K562 (cell line): ENCODE data around the gene NACAD. TPM values are rescaled to one million over a fixed set of nuclear protein-coding genes. Genes with fewer than 3 reads are reported as not detected.

Experiments used
- ATAC-seq: fragments of 200-7000 bp; cut with Tn5 transposase; 3 replicates; pipeline ENCODE4 v1.9.1; 2020; ENCODE audit warnings: moderate library complexity
- BruUV-seq: library from RNA; stranded (reverse); fragments of 400-500 nt; replicated peaks from 2 replicates; lab custom pipeline; 2021; lab: Mats Ljungman, UMichigan
- CTCF ChIA-PET: fragments of 300-600 bp; formaldehyde crosslinking; extraction: SDS; loops from one replicate; lab custom pipeline; 2021; ENCODE audit warnings: low intra/inter-chr PET ratio; lab: Yijun Ruan, JAX
- POLR2A ChIA-PET: fragments of 300-600, 350-650 bp; sonication (Branson Sonifier 250); formaldehyde crosslinking; extraction: SDS; loops from one replicate; lab custom pipeline; 2021; ENCODE audit warnings: antibody characterized with exemption, inconsistent platforms; lab: Yijun Ruan, JAX
- DNase-seq, 4 experiments: peaks; one replicate each; pipeline versions ENCODE4 v3.0.0 to v3.0.0-alpha.2; 2011 to 2018; ENCODE audit warnings: low spot score in 3 of 4, mixed read lengths in 3 of 4; ENCODE audit errors: extremely low read depth in 1 of 4
- FAIRE-seq: peaks from 2 replicates; lab custom pipeline; 2011; peaks lifted over from hg19 to GRCh38; lab: Jason Lieb, UNC
- H2AFZ ChIP-seq: 2 replicates; pipeline ENCODE4 v1.6.0; 2011; ENCODE audit warnings: low read depth, low read length, control low read depth, inconsistent platforms
- H3K27ac ChIP-seq: fragments of 200-600 bp; 3 replicates; pipeline ENCODE4 v1.8.0; 2011; ENCODE audit warnings: low read depth, mild to moderate bottlenecking, control low read depth, inconsistent platforms, low read length, moderate library complexity, mixed read lengths; ENCODE audit errors: extremely low read depth
- H3K27me3 ChIP-seq, 2 experiments: fragments of 300-600 bp in 1 of 2; 2 replicates in 1 of 2; 3 replicates in 1 of 2; pipeline versions ENCODE4 v1.6.0 to v1.8.0; 2011; ENCODE audit warnings: inconsistent platforms in 2 of 2, low read length in 2 of 2, mild to moderate bottlenecking in 1 of 2, mixed read lengths in 1 of 2, moderate library complexity in 1 of 2; ENCODE audit not compliant: control insufficient read depth in 2 of 2, insufficient read depth in 2 of 2
- H3K36me3 ChIP-seq: fragments of 300-600 bp; 3 replicates; pipeline ENCODE4 v1.8.0; 2011; ENCODE audit warnings: mild to moderate bottlenecking, low read length, inconsistent platforms; ENCODE audit not compliant: control insufficient read depth, insufficient read depth
- H3K4me1 ChIP-seq, 2 experiments: fragments of 200-600 bp in 1 of 2; replicated peaks in 1 of 2; 2 replicates in 1 of 2; 3 replicates in 1 of 2; pipeline versions ENCODE4 v1.5.1 to v1.8.0; 2011; ENCODE audit warnings: inconsistent platforms in 2 of 2, low read length in 2 of 2, mild to moderate bottlenecking in 1 of 2, mixed read lengths in 1 of 2, moderate library complexity in 1 of 2; ENCODE audit not compliant: control insufficient read depth in 2 of 2, insufficient read depth in 2 of 2
- H3K4me2 ChIP-seq: 2 replicates; pipeline ENCODE4 v1.6.1; 2011; ENCODE audit warnings: low read length, control low read depth, inconsistent platforms, mixed read lengths; ENCODE audit not compliant: insufficient read depth
- H3K4me3 ChIP-seq: fragments of 200-600 bp; sonication (generic), shearing (Covaris generic); 2 replicates; pipeline ENCODE4 v1.5.1; 2016; ENCODE audit warnings: control low read depth, inconsistent platforms
- H3K79me2 ChIP-seq: fragments of 200-600 bp; 3 replicates; pipeline ENCODE4 v1.8.0; 2011; ENCODE audit warnings: low read length, inconsistent platforms; ENCODE audit not compliant: control insufficient read depth, insufficient read depth
- H3K9ac ChIP-seq, 2 experiments: 2 replicates each; pipeline versions ENCODE4 v1.6.0 to v1.6.1; 2011; ENCODE audit warnings: low read depth in 2 of 2, low read length in 2 of 2, control low read depth in 1 of 2, inconsistent platforms in 1 of 2, mild to moderate bottlenecking in 1 of 2, mixed read lengths in 1 of 2; ENCODE audit not compliant: insufficient read depth in 1 of 2
- H3K9me1 ChIP-seq: one replicate; pipeline ENCODE4 v1.6.0; 2011; ENCODE audit warnings: inconsistent platforms, mild to moderate bottlenecking, low read length, moderate library complexity; ENCODE audit not compliant: control insufficient read depth, insufficient read depth
- H3K9me3 ChIP-seq: replicated peaks from 2 replicates; pipeline ENCODE4 v1.5.1; 2011; ENCODE audit warnings: low read depth, low read length, inconsistent platforms; ENCODE audit not compliant: control insufficient read depth, insufficient read depth
- H4K20me1 ChIP-seq: replicated peaks from 2 replicates; pipeline ENCODE4 v1.6.1; 2011; ENCODE audit warnings: low read length, inconsistent platforms, mixed read lengths; ENCODE audit not compliant: control insufficient read depth, insufficient read depth
- CBFA2T2 ChIP-seq: fragments of 450-650 bp; conservative IDR thresholded peaks from 2 replicates; pipeline ENCODE4 v1.6.1; 2017; ENCODE audit warnings: mild to moderate bottlenecking
- CBFA2T3 ChIP-seq: fragments of 450-650 bp; IDR thresholded peaks from 2 replicates; pipeline ENCODE4 v1.6.1; 2017
- CEBPB ChIP-seq: fragments of 450-650 bp; IDR thresholded peaks from 2 replicates; pipeline ENCODE4 v1.6.1; 2016; ENCODE audit warnings: missing genetic modification characterization, missing compliant biosample characterization
- EGR1 ChIP-seq: fragments of 450-650 bp; conservative IDR thresholded peaks from 2 replicates; pipeline ENCODE4 v1.6.1; 2017; ENCODE audit warnings: mild to moderate bottlenecking
- FOXM1 ChIP-seq, 2 experiments: fragments of 450-650 bp in 1 of 2; sonication (generic) in 1 of 2; formaldehyde crosslinking in 1 of 2; IDR thresholded peaks; 2 replicates each; pipeline versions ENCODE4 v1.6.1 to v1.9.0; 2017 to 2022; ENCODE audit warnings: low read depth in 2 of 2, mild to moderate bottlenecking in 2 of 2, missing genetic modification reagents in 1 of 2, moderate library complexity in 1 of 2
- ILF3 ChIP-seq: fragments of 450-650 bp; IDR thresholded peaks from 2 replicates; pipeline ENCODE4 v1.6.1; 2018; ENCODE audit warnings: antibody characterized with exemption, mild to moderate bottlenecking, moderate library complexity, borderline replicate concordance
- NBN ChIP-seq: fragments of 450-650 bp; IDR thresholded peaks from 2 replicates; pipeline ENCODE4 v1.6.1; 2016; ENCODE audit warnings: low read depth, mild to moderate bottlenecking
- RAD51 ChIP-seq: fragments of 450-650 bp; IDR thresholded peaks from 2 replicates; pipeline ENCODE4 v1.7.1; 2016; ENCODE audit warnings: low read depth, mild to moderate bottlenecking, borderline replicate concordance
- SMARCE1 ChIP-seq: fragments of 450-650 bp; IDR thresholded peaks from 2 replicates; pipeline ENCODE4 v1.7.1; 2016; ENCODE audit warnings: mild to moderate bottlenecking
- SP2 ChIP-seq: IDR thresholded peaks from 2 replicates; pipeline ENCODE4 v1.6.1; 2011; ENCODE audit warnings: mild to moderate bottlenecking, low read depth, low read length, moderate library complexity; ENCODE audit not compliant: poor library complexity, severe bottlenecking; ENCODE audit errors: extremely low read depth
- ZKSCAN1 ChIP-seq: fragments of 150-350 bp; IDR thresholded peaks from 2 replicates; pipeline ENCODE4 v1.6.1; 2016; ENCODE audit warnings: low read depth, low read length
- ZNF41 ChIP-seq: fragments of 250-450 bp; sonication (Bioruptor Pico); conservative IDR thresholded peaks from 2 replicates; pipeline ENCODE4 v1.4.0; 2020; ENCODE audit warnings: mild to moderate bottlenecking
- WGBS: fragments of 100-300 bp; shearing (Covaris generic); methylation state at CpG from one replicate; pipeline ENCODE4 v1.1.6; 2016; ENCODE audit warnings: low coverage, mixed read lengths; ENCODE audit not compliant: insufficient coverage; ENCODE audit errors: missing lambda C conversion rate; 5-methylcytosine and 5-hydroxymethylcytosine counted together
- in situ Hi-C: fragments of 300-500 bp; cut with MboI; formaldehyde crosslinking; loops from 4 replicates; pipeline ENCODE4 v1.15.0; 2018; ENCODE audit warnings: inconsistent platforms, mixed read lengths
- intact Hi-C: fragments of 100-400 bp; cut with micrococcal nuclease; formaldehyde crosslinking; loops from 2 replicates; pipeline ENCODE4 v1.14.2; 2022
- polyA plus RNA-seq, 8 experiments: library from polyadenylated mRNA; depleted of rRNA in 4 of 8; stranded (reverse) in 5 of 8; unstranded in 3 of 8; fragments of >200 nt; fragmentation: Nextera tagmentation in 2 of 8; fragmentation: Illumina TruSeq in 1 of 8; extraction: Ambion mirVana in 2 of 8; extraction: Trizol in 1 of 8; gene quantifications; 2 replicates each; pipeline versions ENCODE4 v1.2.1 to v1.2.3, GENCODE V29; 2011 to 2014; ENCODE audit warnings: inconsistent platforms in 1 of 8, missing spikeins in 1 of 8
- total RNA-seq, 7 experiments: library from RNA; depleted of rRNA in 6 of 7; stranded (reverse); fragments of >200 nt in 6 of 7; fragmentation: Illumina TruSeq in 2 of 7; extraction: Trizol in 2 of 7; gene quantifications; 2 replicates each; pipeline versions ENCODE4 v1.2.1 to v1.2.3, GENCODE V29; 2011 to 2021; ENCODE audit warnings: low replicate concordance in 1 of 7
- TF ChIP-seq, protein P1 (sequence below): sonication (generic); formaldehyde crosslinking; IDR thresholded peaks from 2 replicates; pipeline ENCODE4 v1.8.1; 2023; ENCODE audit warnings: mild to moderate bottlenecking, missing genetic modification reagents
- TF ChIP-seq, protein P2 (sequence below), 2 experiments: fragments of 450-650 bp in 1 of 2; sonication (generic) in 1 of 2; formaldehyde crosslinking; conservative IDR thresholded peaks; 2 replicates each; pipeline versions ENCODE4 v1.4.0 to v1.8.1; 2020 to 2022; ENCODE audit warnings: mild to moderate bottlenecking in 1 of 2, missing genetic modification reagents in 1 of 2
- TF ChIP-seq, protein P3 (sequence below): sonication (generic); formaldehyde crosslinking; IDR thresholded peaks from 2 replicates; pipeline ENCODE4 v1.8.1; 2023; ENCODE audit warnings: mild to moderate bottlenecking, missing genetic modification reagents

Gene NACAD
- total and polyA plus RNA-seq, 9 of the 15 experiments (the other 6 are each of a cell fraction or from before 2014, with no cell fraction given) = under 0.01 to 0.03 (median 0.02) TPM; not detected in 5

DNA sequence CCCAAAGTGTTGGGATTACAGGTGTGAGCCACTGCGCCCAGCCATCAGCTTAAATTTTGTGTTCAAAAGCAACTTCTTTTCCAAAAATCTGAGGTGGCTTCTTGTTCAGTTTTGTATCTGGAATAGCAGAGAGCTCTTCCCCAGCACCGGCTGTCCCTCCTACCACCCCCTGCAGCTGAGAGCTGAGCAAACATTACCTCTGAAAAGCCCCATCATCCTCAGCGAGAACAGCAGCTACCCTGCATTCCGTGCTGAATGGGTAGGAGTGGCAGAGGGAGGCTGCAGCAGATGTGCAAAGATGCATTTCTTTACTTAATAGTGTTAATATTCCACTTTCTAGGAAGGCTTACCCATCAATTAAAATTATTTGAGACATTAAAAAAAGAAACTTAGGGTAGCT is 56.9 kb downstream of the NACAD start:
- H3K9me1 ChIP-seq = no peaks in the 10 kb centered on the region
- peaks cover 8% of the 10 kb centered on the region for H4K20me1 ChIP-seq
- CTCF ChIA-PET = no interaction called here
- intact Hi-C loops = no loop called here
- no peak overlapping the region for H3K9ac ChIP-seq
- no peaks in the 10 kb centered on the region for H3K27me3 ChIP-seq
- TF ChIP-seq, protein P1, sequence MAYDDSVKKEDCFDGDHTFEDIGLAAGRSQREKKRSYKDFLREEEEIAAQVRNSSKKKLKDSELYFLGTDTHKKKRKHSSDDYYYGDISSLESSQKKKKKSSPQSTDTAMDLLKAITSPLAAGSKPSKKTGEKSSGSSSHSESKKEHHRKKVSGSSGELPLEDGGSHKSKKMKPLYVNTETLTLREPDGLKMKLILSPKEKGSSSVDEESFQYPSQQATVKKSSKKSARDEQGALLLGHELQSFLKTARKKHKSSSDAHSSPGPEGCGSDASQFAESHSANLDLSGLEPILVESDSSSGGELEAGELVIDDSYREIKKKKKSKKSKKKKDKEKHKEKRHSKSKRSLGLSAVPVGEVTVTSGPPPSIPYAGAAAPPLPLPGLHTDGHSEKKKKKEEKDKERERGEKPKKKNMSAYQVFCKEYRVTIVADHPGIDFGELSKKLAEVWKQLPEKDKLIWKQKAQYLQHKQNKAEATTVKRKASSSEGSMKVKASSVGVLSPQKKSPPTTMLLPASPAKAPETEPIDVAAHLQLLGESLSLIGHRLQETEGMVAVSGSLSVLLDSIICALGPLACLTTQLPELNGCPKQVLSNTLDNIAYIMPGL (CRISPR knock-in tag) = no peak
- TF ChIP-seq SMARCE1 (no peak), CBFA2T2 (no peak), CEBPB (tag) (no peak), ZKSCAN1 (no peak), FOXM1 (IDR thresholded peaks at IDR 0.05; ENCODE audit: low read depth) (no peak), FOXM1 (CRISPR knock-in tag; IDR thresholded peaks at IDR 0.05; ENCODE audit: low read depth) (no peak), CBFA2T3 (no peak), RAD51 (no peak), NBN (no peak), EGR1 (no peak), ILF3 (no peak), ZNF41 (CRISPR knock-in tag) (no peak), SP2 (no peak)
- TF ChIP-seq, protein P2, sequence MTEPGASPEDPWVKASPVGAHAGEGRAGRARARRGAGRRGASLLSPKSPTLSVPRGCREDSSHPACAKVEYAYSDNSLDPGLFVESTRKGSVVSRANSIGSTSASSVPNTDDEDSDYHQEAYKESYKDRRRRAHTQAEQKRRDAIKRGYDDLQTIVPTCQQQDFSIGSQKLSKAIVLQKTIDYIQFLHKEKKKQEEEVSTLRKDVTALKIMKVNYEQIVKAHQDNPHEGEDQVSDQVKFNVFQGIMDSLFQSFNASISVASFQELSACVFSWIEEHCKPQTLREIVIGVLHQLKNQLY (CRISPR knock-in tag; conservative IDR thresholded peaks at IDR 0.05) = no peak
- TF ChIP-seq, protein P3, sequence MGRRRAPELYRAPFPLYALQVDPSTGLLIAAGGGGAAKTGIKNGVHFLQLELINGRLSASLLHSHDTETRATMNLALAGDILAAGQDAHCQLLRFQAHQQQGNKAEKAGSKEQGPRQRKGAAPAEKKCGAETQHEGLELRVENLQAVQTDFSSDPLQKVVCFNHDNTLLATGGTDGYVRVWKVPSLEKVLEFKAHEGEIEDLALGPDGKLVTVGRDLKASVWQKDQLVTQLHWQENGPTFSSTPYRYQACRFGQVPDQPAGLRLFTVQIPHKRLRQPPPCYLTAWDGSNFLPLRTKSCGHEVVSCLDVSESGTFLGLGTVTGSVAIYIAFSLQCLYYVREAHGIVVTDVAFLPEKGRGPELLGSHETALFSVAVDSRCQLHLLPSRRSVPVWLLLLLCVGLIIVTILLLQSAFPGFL (CRISPR knock-in tag) = no peak
- H3K79me2 ChIP-seq = peaks cover 73% of the 10 kb centered on the region
- in situ Hi-C loops = no loop called here
- H3K27ac ChIP-seq = no peak overlapping the region
- no peak overlapping the region for H2AFZ ChIP-seq
- ATAC-seq = no peak
- H3K9me3 ChIP-seq = no peaks in the 10 kb centered on the region
- no peak for DNase-seq
- no TSS peak for BruUV-seq
- POLR2A ChIA-PET = interaction anchor here (1.3 kb wide), 1 partner anchor 9 kb away, joined by 3 read pairs; no protein-coding TSS in a partner anchor
- H3K4me1 ChIP-seq = peaks cover 5 to 6% of the 10 kb centered on the region in 2 experiments; a peak in 3 of 5 replicates
- H3K4me2 ChIP-seq = no peak overlapping the region
- peaks cover 36% of the 10 kb centered on the region; the same call in 2 of the 3 replicates for H3K36me3 ChIP-seq
- FAIRE-seq = no peak
- 79% methylated on average over 4 of the region's 4 CpGs for WGBS
- H3K4me3 ChIP-seq = no peak overlapping the region
